ENCODE results near the gene FMN2. TPM values are rescaled to one million over a fixed set of nuclear protein-coding genes. Genes with fewer than 3 reads are reported as not detected.

The FMN2 gene
- total RNA-seq, 2 donors from 2014 or later: 0.26 to 0.33 TPM

GRCh38 chr1:240090014-240090413 lies 1.7 kb upstream of the FMN2 start:
- peaks cover 21% of the 10 kb centered on the region for H3K4me1 ChIP-seq
- no peaks in the 10 kb centered on the region for H3K9me3 ChIP-seq
- DNase-seq (no peak), ATAC-seq (no peak)
- 20 to 34% methylated on average over 2 of the region's 2 CpGs for WGBS, 2 donors
- intact Hi-C loops (cut with DNase I): no loop called here
- no peaks in the 10 kb centered on the region for H3K36me3 ChIP-seq (replicated peaks in 1 of 2; ENCODE audit: insufficient read depth in 1 of 2, low read depth in 2 of 2)
- no peak for TF ChIP-seq POLR2A (IDR thresholded peaks at IDR 0.05)
- no peak for TF ChIP-seq CTCF (IDR thresholded peaks at IDR 0.05)
- H3K27me3 ChIP-seq: peaks cover 0 to 18% of the 10 kb centered on the region in 2 donors
- no peak overlapping the region for H3K4me3 ChIP-seq
- no peak overlapping the region for H3K27ac ChIP-seq

GRCh38 chr1:240090957-240091600 lies 604 bp upstream of the FMN2 start:
- Histone ChIP-seq H3K36me3 (replicated peaks in 1 of 2; ENCODE audit: insufficient read depth in 1 of 2, low read depth in 2 of 2) (no peaks in the 10 kb centered on the region), H3K27me3 (peaks cover 0 to 18% of the 10 kb centered on the region in 2 donors), H3K9me3 (no peaks in the 10 kb centered on the region), H3K4me1 (peaks cover 21% of the 10 kb centered on the region), H3K27ac (no peak overlapping the region), H3K4me3 (no peak overlapping the region)
- 27 to 28% methylated on average over 5 of the region's 5 CpGs for WGBS, 2 donors
- intact Hi-C loops (cut with DNase I): no loop called here
- DNase-seq (no peak), ATAC-seq (no peak)
- no peak for TF ChIP-seq CTCF (IDR thresholded peaks at IDR 0.05)
- no peak for TF ChIP-seq POLR2A (IDR thresholded peaks at IDR 0.05)

- intact Hi-C loops (cut with DNase I): no loop called here
- Histone ChIP-seq H3K4me1 (peaks cover 21% of the 10 kb centered on the region), H3K4me3 (no peak overlapping the region), H3K36me3 (replicated peaks in 1 of 2; ENCODE audit: insufficient read depth in 1 of 2, low read depth in 2 of 2) (no peaks in the 10 kb centered on the region), H3K27ac (no peak overlapping the region), H3K27me3 (peaks cover 0 to 18% of the 10 kb centered on the region in 2 donors), H3K9me3 (no peaks in the 10 kb centered on the region)
- TF ChIP-seq CTCF (IDR thresholded peaks at IDR 0.05): no peak
- no peak for TF ChIP-seq POLR2A (IDR thresholded peaks at IDR 0.05)
- DNase-seq (peak in 3 of 4 donors; percentile 13 to 16 (median 16)), ATAC-seq (peak; percentile 33)
- WGBS, 2 donors: 1% methylated on average over 24 to 48 of the region's 70 CpGs
Observed at GRCh38 chr1:240092301-240093119, 827 bp downstream of the FMN2 start.

- intact Hi-C loops (cut with DNase I): no loop called here
- 6 to 37% methylated on average over 3 to 51 of the region's 65 CpGs for WGBS, 2 donors
- H3K4me3 ChIP-seq: no peak overlapping the region
- no peak overlapping the region for H3K27ac ChIP-seq
- H3K27me3 ChIP-seq: peaks cover 0 to 18% of the 10 kb centered on the region in 2 donors
- no peaks in the 10 kb centered on the region for H3K36me3 ChIP-seq (replicated peaks in 1 of 2; ENCODE audit: insufficient read depth in 1 of 2, low read depth in 2 of 2)
- ATAC-seq (peak; percentile 4), DNase-seq (peak in 2 of 4 donors; percentile 12 to 22)
- TF ChIP-seq CTCF (IDR thresholded peaks at IDR 0.05): no peak
- no peak for TF ChIP-seq POLR2A (IDR thresholded peaks at IDR 0.05)
- no peaks in the 10 kb centered on the region for H3K9me3 ChIP-seq
- peaks cover 21% of the 10 kb centered on the region for H3K4me1 ChIP-seq
Observed at GRCh38 chr1:240093120-240093961, 1.7 kb downstream of the FMN2 start.

Measured in body of pancreas (tissue), 4 donors.